ENCODE data around the gene DUSP2.

GRCh38 chr2:96098900-96099590 is 46.2 kb downstream of the DUSP2 start:
- no peak for TF ChIP-seq CTCF (conservative IDR thresholded peaks at IDR 0.05; ENCODE audit: low read depth, low read length)
- no peak for TF ChIP-seq EZH2 (IDR thresholded peaks at IDR 0.05; ENCODE audit: borderline replicate concordance, low read depth, low read length, poor library complexity, severe bottlenecking)
